H9 (cell line): ENCODE measurements around the gene IDNK. TPM values are rescaled to one million over a fixed set of nuclear protein-coding genes. Genes with fewer than 3 reads are reported as not detected.
A peak's percentile ranks its signal among the peaks of the same experiment; 100 is the strongest.

Experiments used
- DNase-seq: peaks from one replicate; pipeline ENCODE4 v3.0.0-alpha.2; 2017
- H2AFZ ChIP-seq: one replicate; pipeline ENCODE4 v1.6.1; 2013; ENCODE audit warnings: mild to moderate bottlenecking, low read length, control low read depth, moderate library complexity
- H2AK5ac ChIP-seq: 2 replicates; pipeline ENCODE4 v1.6.1; 2013; ENCODE audit warnings: low read length, control low read depth, mixed read lengths; ENCODE audit not compliant: insufficient read length
- H2BK120ac ChIP-seq: one replicate; pipeline ENCODE4 v1.6.1; 2013; ENCODE audit warnings: low read depth, mild to moderate bottlenecking, low read length, control low read depth, inconsistent platforms; ENCODE audit not compliant: poor library complexity, severe bottlenecking
- H2BK12ac ChIP-seq: 2 replicates; pipeline ENCODE4 v1.6.1; 2013; ENCODE audit warnings: low read length, control low read depth, mixed read lengths, low read depth; ENCODE audit not compliant: insufficient read length
- H2BK15ac ChIP-seq: 2 replicates; pipeline ENCODE4 v1.6.1; 2013; ENCODE audit warnings: low read depth, low read length, control low read depth
- H2BK20ac ChIP-seq: one replicate; pipeline ENCODE4 v1.6.1; 2013; ENCODE audit warnings: low read depth, mild to moderate bottlenecking, low read length, control low read depth, inconsistent platforms; ENCODE audit not compliant: poor library complexity, severe bottlenecking
- H2BK5ac ChIP-seq: 2 replicates; pipeline ENCODE4 v1.6.1; 2013; ENCODE audit warnings: low read length, control low read depth, mixed read lengths; ENCODE audit not compliant: insufficient read length
- H3K14ac ChIP-seq: 2 replicates; pipeline ENCODE4 v1.6.1; 2013; ENCODE audit warnings: low read length, control low read depth; ENCODE audit not compliant: insufficient read depth
- H3K18ac ChIP-seq: 2 replicates; pipeline ENCODE4 v1.6.1; 2013; ENCODE audit warnings: low read depth, mild to moderate bottlenecking, mixed read lengths, low read length, control low read depth; ENCODE audit not compliant: insufficient read length
- H3K23ac ChIP-seq: 2 replicates; pipeline ENCODE4 v1.6.1; 2013; ENCODE audit warnings: low read length, control low read depth, mixed read lengths, low read depth; ENCODE audit not compliant: insufficient read length
- H3K23me2 ChIP-seq: 2 replicates; pipeline ENCODE4 v1.6.1; 2013; ENCODE audit warnings: low read depth, mild to moderate bottlenecking, mixed read lengths, low read length, control low read depth; ENCODE audit not compliant: insufficient read length, poor library complexity, severe bottlenecking
- H3K27ac ChIP-seq: 2 replicates; pipeline ENCODE4 v1.5.1; 2013; ENCODE audit warnings: low read length, control low read depth, mixed read lengths, low read depth; ENCODE audit not compliant: insufficient read length
- H3K27me3 ChIP-seq: 2 replicates; pipeline ENCODE4 v1.6.1; 2013; ENCODE audit warnings: low read length, control low read depth, inconsistent platforms; ENCODE audit not compliant: insufficient read depth
- H3K4ac ChIP-seq: 2 replicates; pipeline ENCODE4 v1.6.1; 2013; ENCODE audit warnings: low read depth, mild to moderate bottlenecking, control low read depth, inconsistent platforms, low read length, moderate library complexity
- H3K4me1 ChIP-seq: 2 replicates; pipeline ENCODE4 v1.6.1; 2013; ENCODE audit warnings: low read length, control low read depth, inconsistent platforms; ENCODE audit not compliant: insufficient read depth
- H3K4me2 ChIP-seq: 2 replicates; pipeline ENCODE4 v1.6.1; 2013; ENCODE audit warnings: low read length, control low read depth, mixed read lengths; ENCODE audit not compliant: insufficient read length, insufficient read depth
- H3K56ac ChIP-seq: 2 replicates; pipeline ENCODE4 v1.6.1; 2013; ENCODE audit warnings: low read depth, mild to moderate bottlenecking, mixed read lengths, low read length, control low read depth; ENCODE audit not compliant: insufficient read length
- H3K79me1 ChIP-seq: 2 replicates; pipeline ENCODE4 v1.6.1; 2013; ENCODE audit warnings: low read depth, mild to moderate bottlenecking, moderate library complexity, low read length, control low read depth, inconsistent platforms; ENCODE audit not compliant: insufficient read depth, poor library complexity, severe bottlenecking
- H3K79me2 ChIP-seq: 2 replicates; pipeline ENCODE4 v1.6.1; 2013; ENCODE audit warnings: low read length, control low read depth, inconsistent platforms; ENCODE audit not compliant: insufficient read depth
- H3K9ac ChIP-seq: 2 replicates; pipeline ENCODE4 v1.6.1; 2013; ENCODE audit warnings: low read length, control low read depth, mixed read lengths; ENCODE audit not compliant: insufficient read length; ENCODE audit errors: extremely low read depth
- H3K9me3 ChIP-seq: one replicate; pipeline ENCODE4 v1.6.1; 2013; ENCODE audit warnings: low read depth, low read length, inconsistent platforms; ENCODE audit not compliant: control insufficient read depth
- H3T11ph ChIP-seq: one replicate; pipeline ENCODE4 v1.6.1; 2013; ENCODE audit warnings: mild to moderate bottlenecking, low read length, control low read depth, inconsistent platforms
- H4K20me1 ChIP-seq: one replicate; pipeline ENCODE4 v1.6.1; 2013; ENCODE audit not compliant: control insufficient read depth, insufficient read length, insufficient read depth
- H4K5ac ChIP-seq: 2 replicates; pipeline ENCODE4 v1.6.1; 2013; ENCODE audit warnings: low read depth, mild to moderate bottlenecking, mixed read lengths, low read length, control low read depth; ENCODE audit not compliant: insufficient read length
- H4K8ac ChIP-seq: replicated peaks from 2 replicates; pipeline ENCODE4 v1.6.1; 2013; ENCODE audit warnings: low read length, control low read depth, mixed read lengths, low read depth; ENCODE audit not compliant: insufficient read length
- H4K91ac ChIP-seq: 2 replicates; pipeline ENCODE4 v1.6.1; 2013; ENCODE audit warnings: low read depth, mild to moderate bottlenecking, moderate library complexity, mixed read lengths, low read length, control low read depth; ENCODE audit not compliant: insufficient read length
- H3K27ac Mint-ChIP-seq, 3 experiments: 2 replicates in 2 of 3; 3 replicates in 1 of 3; pipeline ENCODE4 v1.8.0; 2020 to 2021; ENCODE audit warnings: mixed read lengths in 3 of 3, mild to moderate bottlenecking in 1 of 3, moderate library complexity in 1 of 3
- H3K27me3 Mint-ChIP-seq: 2 replicates; pipeline ENCODE4 v1.8.0; 2021; ENCODE audit warnings: low read depth, mild to moderate bottlenecking, moderate library complexity, mixed read lengths
- H3K36me3 Mint-ChIP-seq, 3 experiments: 2 replicates in 2 of 3; 3 replicates in 1 of 3; pipeline ENCODE4 v1.8.0; 2020 to 2021; ENCODE audit warnings: low read depth in 3 of 3, mixed read lengths in 3 of 3; ENCODE audit not compliant: insufficient read depth in 1 of 3
- H3K4me1 Mint-ChIP-seq, 2 experiments: 2 replicates each; pipeline ENCODE4 v1.8.0; 2020; ENCODE audit warnings: mixed read lengths in 2 of 2
- H3K4me3 Mint-ChIP-seq, 2 experiments: 2 replicates in 1 of 2; 3 replicates in 1 of 2; pipeline ENCODE4 v1.8.0; 2020 to 2021; ENCODE audit warnings: mild to moderate bottlenecking in 2 of 2, mixed read lengths in 2 of 2, moderate library complexity in 1 of 2
- H3K9me3 Mint-ChIP-seq, 2 experiments: 2 replicates in 1 of 2; 3 replicates in 1 of 2; pipeline ENCODE4 v1.8.0; 2020; ENCODE audit warnings: mild to moderate bottlenecking in 2 of 2, mixed read lengths in 2 of 2, moderate library complexity in 1 of 2
- CTCF ChIP-seq: fragments of 200-600 bp; sonication (generic); conservative IDR thresholded peaks from 3 replicates; pipeline ENCODE4 v1.8.0; 2021; ENCODE audit warnings: antibody characterized with exemption, mild to moderate bottlenecking
- WGBS: extraction: QIAGEN DNeasy Blood & Tissue Kit; methylation state at CpG from one replicate; pipeline ENCODE4 v1.1.7; 2013; ENCODE audit warnings: missing lambda C conversion rate, low lambda C conversion rate, mixed read lengths; ENCODE audit not compliant: insufficient read length; ENCODE audit errors: extremely low coverage; 5-methylcytosine and 5-hydroxymethylcytosine counted together
- total RNA-seq: library from RNA; stranded (reverse); gene quantifications from 2 replicates; pipeline ENCODE4 v1.2.1, GENCODE V29; 2021

IDNK gene
- total RNA-seq, 1 experiment from 2014 or later, result 1.4 TPM

- Histone ChIP-seq H3K4me1 (no peaks in the 10 kb centered on the region), H3K9ac (no peak overlapping the region), H2AFZ (no peak overlapping the region), H2BK15ac (no peak overlapping the region), H3K79me1 (no peaks in the 10 kb centered on the region), H2BK20ac (no peak overlapping the region), H3K27me3 (no peaks in the 10 kb centered on the region), H4K5ac (no peak overlapping the region), H3K18ac (no peak overlapping the region), H2BK5ac (no peak overlapping the region), H2BK12ac (no peak overlapping the region), H3K14ac (no peak overlapping the region), H3K23ac (no peak overlapping the region), H3K56ac (no peak overlapping the region), H3K23me2 (peaks cover 3% of the 10 kb centered on the region), H4K91ac (no peak overlapping the region), H2BK120ac (no peak overlapping the region), H3K4me2 (peak overlapping the region; percentile 16), H2AK5ac (no peak overlapping the region), H4K20me1 (no peaks in the 10 kb centered on the region), H3K9me3 (no peaks in the 10 kb centered on the region), H3K27ac (no peak overlapping the region), H3K79me2 (no peaks in the 10 kb centered on the region), H3K4ac (no peak overlapping the region), H3T11ph (no peak overlapping the region), H4K8ac (no peak overlapping the region)
- Mint-ChIP-seq H3K4me3 (peak overlapping the region; percentile 24 to 47; a peak in 4 of 5 replicates), H3K9me3 (no peaks in the 10 kb centered on the region), H3K36me3 (no peaks in the 10 kb centered on the region), H3K27me3 (peaks cover 19% of the 10 kb centered on the region), H3K27ac (no peak overlapping the region), H3K4me1 (peaks cover 21 to 22% of the 10 kb centered on the region in 2 experiments)
- no CpG with 5 or more reads among the region's 7 CpGs for WGBS
- TF ChIP-seq CTCF, result peak; percentile 79
- DNase-seq, result peak; percentile 71
Measured at GRCh38 chr9:83620841-83621636, 1.9 kb upstream of the IDNK start.
